GM11168 (cell line): Measurements from ENCODE around the gene SCYL3.

Experiments used
- in situ Hi-C: fragments of 300-500 bp; cut with MboI; formaldehyde crosslinking; loops from one replicate; pipeline ENCODE4 v1.12.0; 2022; ENCODE audit warnings: low sequenced_read_pairs; ENCODE audit not compliant: unreplicated experiment

The SCYL3 gene

DNA sequence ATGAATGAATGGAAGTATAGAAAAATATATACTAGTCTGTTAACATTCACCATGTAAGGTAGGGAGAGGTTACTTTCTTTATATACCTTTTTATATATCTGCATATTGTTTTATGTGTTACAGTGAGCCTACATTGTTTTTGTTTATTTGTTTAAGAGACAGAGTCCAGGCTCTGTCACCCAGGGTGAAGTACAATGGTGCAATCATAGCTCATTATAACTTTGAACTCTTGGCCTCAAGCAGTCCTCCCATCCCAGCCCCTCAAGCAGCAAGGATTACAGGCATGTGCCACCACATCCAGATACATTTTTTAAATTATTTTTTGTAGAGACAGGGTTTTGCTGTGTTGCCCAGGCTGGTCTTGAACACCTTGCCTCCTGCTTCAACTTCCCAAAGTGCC is 7.4 kb upstream of the SCYL3 start:
- in situ Hi-C loops, result loop anchor here (25.0 kb wide), 1 partner anchor 636 kb away; the partner anchor contains the start of gene GORAB

DNA sequence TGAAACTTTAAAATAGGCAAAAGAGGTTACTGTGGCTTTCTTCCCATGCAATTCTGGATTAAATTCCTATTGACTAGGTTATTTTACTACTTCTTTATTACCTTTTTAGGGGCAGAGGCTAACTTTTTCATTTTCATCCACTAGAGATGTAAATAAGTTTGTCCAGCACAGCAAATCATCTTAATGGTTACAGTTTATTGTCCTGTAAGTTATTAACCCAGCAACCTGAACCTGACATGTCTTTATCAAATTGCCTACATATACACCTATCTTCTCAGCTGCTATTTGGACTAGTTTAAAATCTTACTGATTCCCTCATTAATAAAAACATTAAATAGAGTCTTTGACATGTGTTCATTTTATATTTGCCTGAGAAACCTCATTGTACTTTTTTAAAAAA is 6.9 kb upstream of the SCYL3 start:
- in situ Hi-C loops, result loop anchor here (25.0 kb wide), 1 partner anchor 637 kb away; the partner anchor contains the start of gene GORAB

GRCh38 chr1:169899519-169900217 is 6.0 kb upstream of the SCYL3 start:
- in situ Hi-C loops, result loop anchor here (25.0 kb wide), 1 partner anchor 638 kb away; the partner anchor contains the start of gene GORAB

- in situ Hi-C loops, result no loop called here
Measured at GRCh38 chr1:169896013-169896412, 2.3 kb upstream of the SCYL3 start.

DNA sequence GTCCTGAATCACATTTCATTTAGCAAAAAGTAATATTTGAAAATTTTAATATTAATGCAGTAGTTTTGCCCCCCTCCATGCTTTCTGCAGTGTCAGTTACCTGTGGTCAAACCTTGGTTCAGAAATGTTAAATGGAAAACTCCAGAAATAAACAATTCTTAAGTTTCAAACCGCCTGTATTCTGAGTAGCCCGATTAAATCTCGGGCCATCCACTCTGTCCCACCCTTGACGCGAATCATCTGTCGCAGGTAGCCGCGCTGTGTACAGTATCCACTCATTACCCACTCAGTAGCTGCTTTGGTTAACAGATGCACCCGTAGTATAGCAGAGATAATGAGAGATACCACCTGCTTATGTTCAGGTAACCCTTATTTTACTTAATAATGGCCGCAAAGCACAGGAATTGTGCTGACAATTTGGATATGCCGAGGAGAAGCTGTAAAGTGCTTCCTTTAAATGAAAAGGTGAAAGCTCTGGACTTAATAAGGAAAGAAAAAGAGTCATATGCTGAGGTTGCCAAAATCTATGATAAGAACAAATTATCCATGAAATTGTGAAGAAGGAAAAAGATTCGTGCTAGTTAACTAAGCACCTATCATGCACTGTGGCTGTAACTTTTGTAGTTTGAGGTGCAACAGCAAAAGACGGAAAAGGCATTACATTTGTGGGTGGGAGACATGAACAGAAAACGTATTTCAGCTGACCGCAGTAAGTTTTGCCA is 889 bp upstream of the SCYL3 start:
- in situ Hi-C loops, result no loop called here

- in situ Hi-C loops, result no loop called here
Measured at GRCh38 chr1:169892927-169893644, 610 bp downstream of the SCYL3 start.

GRCh38 chr1:169892176-169892926 is 1.3 kb downstream of the SCYL3 start:
- in situ Hi-C loops, result no loop called here

DNA sequence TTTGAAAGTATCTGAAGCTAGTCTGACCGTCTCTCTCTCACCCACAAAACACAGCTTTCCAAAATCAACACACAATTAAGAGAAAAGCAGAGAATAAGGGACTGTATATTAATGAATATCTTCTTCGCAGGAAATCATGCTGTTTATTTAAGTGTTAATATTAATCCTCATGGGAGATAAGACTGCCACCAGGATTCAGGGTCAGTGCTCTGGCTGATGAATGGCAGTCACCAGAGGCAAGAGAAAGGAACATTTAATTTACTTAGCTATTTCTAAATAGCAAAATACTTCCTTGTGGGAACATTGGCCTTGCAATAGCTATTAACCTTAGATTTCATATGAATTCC is 2.2 kb downstream of the SCYL3 start:
- in situ Hi-C loops, result no loop called here

DNA sequence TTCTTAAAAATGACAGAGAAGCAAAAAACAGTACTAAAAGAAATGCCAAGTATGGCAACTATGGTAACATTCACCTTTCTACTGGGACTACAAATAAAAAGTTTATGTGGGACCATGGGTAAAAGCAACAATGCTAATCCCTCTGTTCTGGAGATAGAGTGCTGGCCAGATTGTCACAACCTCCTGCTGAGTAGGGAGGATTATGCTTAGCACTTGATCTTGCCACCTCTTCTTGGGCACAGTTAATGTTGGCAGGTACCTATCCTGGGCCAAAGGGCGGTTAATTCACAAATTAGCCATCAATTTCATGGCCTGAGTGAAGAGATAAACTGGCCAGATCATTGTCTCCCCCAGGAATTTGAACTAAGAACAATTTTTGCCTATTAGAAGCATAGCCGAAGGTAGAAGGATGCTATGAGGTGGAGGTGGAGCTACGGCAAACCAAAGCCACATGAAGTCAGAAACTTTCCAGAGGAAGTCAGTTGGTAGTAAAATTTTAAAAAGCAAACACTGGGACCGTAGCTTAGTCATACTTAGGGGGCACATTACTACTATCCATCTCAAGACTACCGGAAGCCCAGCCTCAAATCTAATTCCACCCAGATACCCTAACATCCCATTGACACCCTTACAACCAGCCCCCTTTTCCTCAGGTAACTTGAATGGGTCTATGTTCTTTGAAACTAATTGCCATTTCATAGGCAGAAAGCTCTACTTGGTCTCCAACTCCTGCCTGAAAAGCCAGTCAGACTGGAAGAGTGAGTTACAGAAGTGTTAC is 2.7 kb downstream of the SCYL3 start:
- in situ Hi-C loops, result no loop called here

DNA sequence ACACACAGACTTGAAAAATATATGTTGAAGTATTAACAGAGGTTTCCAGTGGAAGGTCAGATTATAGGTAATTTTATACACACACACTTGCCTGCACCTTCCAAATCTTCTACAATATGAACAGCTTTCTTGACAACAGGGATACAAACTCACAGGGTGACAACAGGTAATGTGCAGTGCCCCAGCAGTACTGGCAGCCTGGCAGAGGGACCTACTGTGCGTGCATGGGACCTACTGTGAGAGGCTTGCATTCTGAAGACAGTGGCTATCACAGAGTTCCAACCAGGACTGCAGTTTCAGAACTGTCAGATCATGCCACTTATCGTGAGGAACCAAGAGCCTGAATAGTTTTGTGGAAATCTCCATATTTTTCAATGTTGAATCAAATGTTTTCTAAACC is 3.8 kb downstream of the SCYL3 start:
- in situ Hi-C loops, result no loop called here

GRCh38 chr1:169886931-169887330 is 6.8 kb downstream of the SCYL3 start:
- in situ Hi-C loops, result no loop called here

GRCh38 chr1:169886422-169886821 is 7.3 kb downstream of the SCYL3 start:
- in situ Hi-C loops, result no loop called here

GRCh38 chr1:169885207-169885606 is 8.5 kb downstream of the SCYL3 start:
- in situ Hi-C loops, result no loop called here

DNA sequence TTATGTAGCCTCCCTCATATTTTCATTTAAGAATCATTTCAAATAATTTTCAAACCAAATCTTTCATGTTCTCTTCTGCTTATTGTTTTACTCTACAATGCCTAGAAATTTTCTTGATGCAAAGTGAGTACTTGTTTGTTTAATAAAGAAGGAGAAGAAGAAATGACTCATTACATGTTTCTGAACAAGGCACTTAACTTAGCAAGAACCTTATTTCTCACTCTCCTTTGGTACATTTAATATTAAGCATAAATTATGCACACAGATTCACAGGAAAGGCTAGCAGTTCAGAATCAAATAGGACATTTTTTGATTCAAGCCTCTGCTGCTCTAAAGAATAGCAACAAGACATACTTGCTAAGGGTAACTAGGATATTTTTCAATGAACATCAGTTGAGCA is 9.1 kb downstream of the SCYL3 start:
- in situ Hi-C loops, result no loop called here

- in situ Hi-C loops, result no loop called here
Measured at GRCh38 chr1:169882039-169882511, 11.6 kb downstream of the SCYL3 start.

DNA sequence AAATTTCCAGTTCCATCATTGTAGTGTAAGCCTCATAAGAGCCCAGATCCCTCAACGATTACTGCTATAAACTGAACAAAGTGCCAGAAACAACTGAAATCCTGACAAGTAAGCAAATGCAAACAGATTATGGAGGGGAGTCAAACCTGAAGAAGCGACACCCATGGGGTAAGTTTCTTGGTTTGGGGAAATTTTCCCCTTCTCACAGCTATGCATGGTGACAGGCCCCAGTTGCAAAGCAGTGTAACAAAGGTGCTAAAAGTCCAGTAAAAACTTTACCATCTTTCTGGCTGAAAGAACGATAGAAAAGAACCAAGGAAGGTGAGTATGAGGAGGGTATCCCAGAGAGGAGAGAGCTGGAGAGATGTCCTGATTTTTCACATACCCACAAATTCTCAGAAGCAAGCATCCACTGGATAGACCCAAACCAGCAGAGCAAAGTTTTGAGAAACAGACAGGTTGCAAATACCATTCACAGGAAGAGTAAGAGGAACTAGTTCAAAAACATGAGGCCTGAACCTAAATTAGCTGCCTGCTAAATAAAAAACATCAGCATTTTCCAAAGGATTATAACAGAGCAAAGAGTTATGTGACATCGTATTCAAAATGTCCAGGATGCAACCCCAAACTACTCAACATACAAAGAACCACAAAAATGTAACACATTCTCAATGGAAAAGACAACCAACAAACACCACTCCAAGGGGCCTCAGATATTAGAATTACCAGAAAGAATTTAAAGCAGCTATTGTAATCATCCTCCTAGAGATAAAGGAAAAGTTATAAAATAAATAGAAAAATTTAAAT is 14.5 kb downstream of the SCYL3 start:
- in situ Hi-C loops, result no loop called here

GRCh38 chr1:169878498-169878897 is 15.2 kb downstream of the SCYL3 start:
- in situ Hi-C loops, result no loop called here

- in situ Hi-C loops, result no loop called here
Measured at GRCh38 chr1:169877800-169878491, 15.8 kb downstream of the SCYL3 start.
